ENCODE measurements around the gene RALA.

DNA sequence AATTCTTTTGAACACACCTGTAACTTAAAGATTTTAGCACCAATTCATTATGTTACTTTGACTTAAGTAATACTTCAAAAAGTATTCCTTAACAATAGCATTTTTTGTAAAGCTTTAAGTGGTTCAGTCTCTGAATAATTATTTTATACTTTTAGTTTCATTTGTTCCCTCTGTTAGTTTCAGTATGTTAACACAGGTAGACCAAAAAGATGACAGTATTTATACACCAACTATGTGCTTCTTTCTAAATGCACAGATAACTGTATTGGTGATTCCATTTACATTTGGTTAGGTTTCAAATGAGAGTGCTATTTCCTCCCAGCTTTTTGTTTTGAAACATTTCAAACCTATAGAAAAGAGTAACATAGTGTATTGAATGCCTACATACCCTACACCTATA lies 14.0 kb downstream of the RALA start:
- TF ChIP-seq, protein P1, sequence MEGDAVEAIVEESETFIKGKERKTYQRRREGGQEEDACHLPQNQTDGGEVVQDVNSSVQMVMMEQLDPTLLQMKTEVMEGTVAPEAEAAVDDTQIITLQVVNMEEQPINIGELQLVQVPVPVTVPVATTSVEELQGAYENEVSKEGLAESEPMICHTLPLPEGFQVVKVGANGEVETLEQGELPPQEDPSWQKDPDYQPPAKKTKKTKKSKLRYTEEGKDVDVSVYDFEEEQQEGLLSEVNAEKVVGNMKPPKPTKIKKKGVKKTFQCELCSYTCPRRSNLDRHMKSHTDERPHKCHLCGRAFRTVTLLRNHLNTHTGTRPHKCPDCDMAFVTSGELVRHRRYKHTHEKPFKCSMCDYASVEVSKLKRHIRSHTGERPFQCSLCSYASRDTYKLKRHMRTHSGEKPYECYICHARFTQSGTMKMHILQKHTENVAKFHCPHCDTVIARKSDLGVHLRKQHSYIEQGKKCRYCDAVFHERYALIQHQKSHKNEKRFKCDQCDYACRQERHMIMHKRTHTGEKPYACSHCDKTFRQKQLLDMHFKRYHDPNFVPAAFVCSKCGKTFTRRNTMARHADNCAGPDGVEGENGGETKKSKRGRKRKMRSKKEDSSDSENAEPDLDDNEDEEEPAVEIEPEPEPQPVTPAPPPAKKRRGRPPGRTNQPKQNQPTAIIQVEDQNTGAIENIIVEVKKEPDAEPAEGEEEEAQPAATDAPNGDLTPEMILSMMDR (IDR thresholded peaks at IDR 0.05): no peak
- TF ChIP-seq POLR2A (IDR thresholded peaks at IDR 0.05): no peak

All from Peyer's patch (tissue), 4 donors.